Stimulated activated naive CD8-positive, alpha-beta T cell treated with anti-CD3 and anti-CD28 coated beads, Interleukin-15, Interleukin-2, amounts not matched to agents 100 ng/mL and 50 ng/mL, for 24 hours (primary cell): Measurements from ENCODE around the gene APOE.
"Not testable (repeated sequence)": the region's sequence is repeated elsewhere in the genome, so short reads cannot be mapped to it uniquely, and the experiment has no call there.

ENCODE experiments used
- H3K27ac Mint-ChIP-seq: one replicate; pipeline ENCODE4 v1.8.0; 2021; ENCODE audit warnings: mild to moderate bottlenecking, mixed read lengths
- H3K27me3 Mint-ChIP-seq: one replicate; pipeline ENCODE4 v1.8.0; 2021; ENCODE audit warnings: mixed read lengths
- H3K36me3 Mint-ChIP-seq: one replicate; pipeline ENCODE4 v1.8.0; 2021; ENCODE audit warnings: low read depth, mixed read lengths
- H3K4me1 Mint-ChIP-seq: one replicate; pipeline ENCODE4 v1.8.0; 2021; ENCODE audit warnings: low read depth, mixed read lengths
- H3K4me3 Mint-ChIP-seq: one replicate; pipeline ENCODE4 v1.8.0; 2021; ENCODE audit warnings: mild to moderate bottlenecking, mixed read lengths
- H3K9me3 Mint-ChIP-seq: one replicate; pipeline ENCODE4 v1.8.0; 2021; ENCODE audit warnings: mixed read lengths

Gene APOE

GRCh38 chr19:44905437-44906160, at the start of gene APOE:
Gene APOE (plus strand): TSS chr19:44905796. CDS start chr19:44906625, 829 bp downstream.
- Mint-ChIP-seq H3K4me3 (no peak within 1 kb of the TSS), H3K27ac (no peak within 1 kb of the TSS), H3K9me3 (no peaks in the 10 kb centered on the region), H3K36me3 (peaks cover 23% of the 10 kb centered on the region), H3K4me1 (no peaks in the 10 kb centered on the region), H3K27me3 (peaks cover 20% of the 10 kb centered on the region)

GRCh38 chr19:44856421-44857083, 49.0 kb upstream of the APOE start:
- H3K27ac Mint-ChIP-seq: no peak overlapping the region

GRCh38 chr19:44857837-44858236, 47.8 kb upstream of the APOE start:
- Mint-ChIP-seq H3K27ac (no peak overlapping the region), H3K9me3 (no peaks in the 10 kb centered on the region), H3K36me3 (no peaks in the 10 kb centered on the region), H3K27me3 (peaks cover 7% of the 10 kb centered on the region), H3K4me1 (no peaks in the 10 kb centered on the region), H3K4me3 (no peak overlapping the region)

More at GRCh38 chr19:44856421-44857083, 49.0 kb upstream of the APOE start:
- H3K36me3 Mint-ChIP-seq: no peaks in the 10 kb centered on the region
- no peak overlapping the region for H3K4me3 Mint-ChIP-seq
- no peaks in the 10 kb centered on the region for H3K4me1 Mint-ChIP-seq
- no peaks in the 10 kb centered on the region for H3K9me3 Mint-ChIP-seq
- peaks cover 7% of the 10 kb centered on the region for H3K27me3 Mint-ChIP-seq

- H3K27me3 Mint-ChIP-seq: not testable (repeated sequence)
Measured at GRCh38 chr19:44861576-44861975, 44.0 kb upstream of the APOE start.

GRCh38 chr19:44863990-44864389, 41.6 kb upstream of the APOE start:
- Mint-ChIP-seq H3K27ac (no peak overlapping the region), H3K36me3 (no peaks in the 10 kb centered on the region), H3K9me3 (no peaks in the 10 kb centered on the region), H3K4me3 (no peak overlapping the region), H3K4me1 (no peaks in the 10 kb centered on the region), H3K27me3 (no peaks in the 10 kb centered on the region)

More at GRCh38 chr19:44861576-44861975, 44.0 kb upstream of the APOE start:
- H3K4me1 Mint-ChIP-seq, H3K27ac Mint-ChIP-seq, H3K9me3 Mint-ChIP-seq, H3K4me3 Mint-ChIP-seq, H3K36me3 Mint-ChIP-seq: not testable (repeated sequence)

- Mint-ChIP-seq H3K4me3 (no peak overlapping the region), H3K27ac (no peak overlapping the region), H3K27me3 (no peaks in the 10 kb centered on the region), H3K9me3 (no peaks in the 10 kb centered on the region), H3K36me3 (no peaks in the 10 kb centered on the region), H3K4me1 (no peaks in the 10 kb centered on the region)
Measured at GRCh38 chr19:44865196-44865767, 40.3 kb upstream of the APOE start.

- Mint-ChIP-seq H3K9me3 (no peaks in the 10 kb centered on the region), H3K4me3 (no peak overlapping the region), H3K36me3 (no peaks in the 10 kb centered on the region), H3K27me3 (no peaks in the 10 kb centered on the region), H3K27ac (peak overlapping the region; percentile 70), H3K4me1 (no peaks in the 10 kb centered on the region)
Measured at GRCh38 chr19:44866664-44867063, 38.9 kb upstream of the APOE start.

GRCh38 chr19:44867578-44867977, 38.0 kb upstream of the APOE start:
- H3K36me3 Mint-ChIP-seq: no peaks in the 10 kb centered on the region
- no peak overlapping the region for H3K27ac Mint-ChIP-seq
- H3K4me3 Mint-ChIP-seq: no peak overlapping the region

GRCh38 chr19:44869733-44870470, 35.7 kb upstream of the APOE start:
- H3K9me3 Mint-ChIP-seq: no peaks in the 10 kb centered on the region
- H3K27ac Mint-ChIP-seq: no peak overlapping the region
- H3K4me3 Mint-ChIP-seq: no peak overlapping the region
- H3K4me1 Mint-ChIP-seq: no peaks in the 10 kb centered on the region
- H3K36me3 Mint-ChIP-seq: no peaks in the 10 kb centered on the region
- no peaks in the 10 kb centered on the region for H3K27me3 Mint-ChIP-seq

More at GRCh38 chr19:44867578-44867977, 38.0 kb upstream of the APOE start:
- Mint-ChIP-seq H3K27me3 (no peaks in the 10 kb centered on the region), H3K9me3 (no peaks in the 10 kb centered on the region), H3K4me1 (no peaks in the 10 kb centered on the region)

GRCh38 chr19:44871809-44872208, 33.8 kb upstream of the APOE start:
- Mint-ChIP-seq H3K27me3 (no peaks in the 10 kb centered on the region), H3K9me3 (no peaks in the 10 kb centered on the region), H3K4me3 (no peak overlapping the region), H3K36me3 (no peaks in the 10 kb centered on the region), H3K27ac (no peak overlapping the region), H3K4me1 (peaks cover under 1% of the 10 kb centered on the region)

- no peak overlapping the region for H3K27ac Mint-ChIP-seq
- no peaks in the 10 kb centered on the region for H3K9me3 Mint-ChIP-seq
- peaks cover 7% of the 10 kb centered on the region for H3K4me1 Mint-ChIP-seq
- H3K4me3 Mint-ChIP-seq: no peak overlapping the region
- H3K36me3 Mint-ChIP-seq: no peaks in the 10 kb centered on the region
- no peaks in the 10 kb centered on the region for H3K27me3 Mint-ChIP-seq
Measured at GRCh38 chr19:44872661-44873060, 32.9 kb upstream of the APOE start.

GRCh38 chr19:44874317-44874716, 31.3 kb upstream of the APOE start:
- Mint-ChIP-seq H3K27ac (no peak overlapping the region), H3K4me1 (peaks cover 7% of the 10 kb centered on the region), H3K36me3 (no peaks in the 10 kb centered on the region), H3K9me3 (no peaks in the 10 kb centered on the region), H3K4me3 (no peak overlapping the region), H3K27me3 (no peaks in the 10 kb centered on the region)

- H3K27me3 Mint-ChIP-seq: no peaks in the 10 kb centered on the region
Measured at GRCh38 chr19:44875666-44876451, 29.7 kb upstream of the APOE start.

GRCh38 chr19:44876930-44877535, 28.6 kb upstream of the APOE start:
- no peaks in the 10 kb centered on the region for H3K27me3 Mint-ChIP-seq
- H3K9me3 Mint-ChIP-seq: no peaks in the 10 kb centered on the region
- H3K36me3 Mint-ChIP-seq: no peaks in the 10 kb centered on the region
- H3K4me3 Mint-ChIP-seq: no peak overlapping the region
- no peak overlapping the region for H3K27ac Mint-ChIP-seq
- peaks cover 7% of the 10 kb centered on the region for H3K4me1 Mint-ChIP-seq

More at GRCh38 chr19:44875666-44876451, 29.7 kb upstream of the APOE start:
- H3K4me3 Mint-ChIP-seq: no peak overlapping the region
- no peaks in the 10 kb centered on the region for H3K36me3 Mint-ChIP-seq
- H3K9me3 Mint-ChIP-seq: no peaks in the 10 kb centered on the region
- peaks cover 7% of the 10 kb centered on the region for H3K4me1 Mint-ChIP-seq
- no peak overlapping the region for H3K27ac Mint-ChIP-seq
